GM21367 (cell line): Measurements from ENCODE around the gene ECD.
A peak's percentile ranks its signal among the peaks of the same experiment; 100 is the strongest.

Source experiments
- ATAC-seq: cut with Tn5 transposase; IDR thresholded peaks from one replicate; pipeline ENCODE4 v1.9.1; 2021; ENCODE audit not compliant: unreplicated experiment

Gene ECD

DNA sequence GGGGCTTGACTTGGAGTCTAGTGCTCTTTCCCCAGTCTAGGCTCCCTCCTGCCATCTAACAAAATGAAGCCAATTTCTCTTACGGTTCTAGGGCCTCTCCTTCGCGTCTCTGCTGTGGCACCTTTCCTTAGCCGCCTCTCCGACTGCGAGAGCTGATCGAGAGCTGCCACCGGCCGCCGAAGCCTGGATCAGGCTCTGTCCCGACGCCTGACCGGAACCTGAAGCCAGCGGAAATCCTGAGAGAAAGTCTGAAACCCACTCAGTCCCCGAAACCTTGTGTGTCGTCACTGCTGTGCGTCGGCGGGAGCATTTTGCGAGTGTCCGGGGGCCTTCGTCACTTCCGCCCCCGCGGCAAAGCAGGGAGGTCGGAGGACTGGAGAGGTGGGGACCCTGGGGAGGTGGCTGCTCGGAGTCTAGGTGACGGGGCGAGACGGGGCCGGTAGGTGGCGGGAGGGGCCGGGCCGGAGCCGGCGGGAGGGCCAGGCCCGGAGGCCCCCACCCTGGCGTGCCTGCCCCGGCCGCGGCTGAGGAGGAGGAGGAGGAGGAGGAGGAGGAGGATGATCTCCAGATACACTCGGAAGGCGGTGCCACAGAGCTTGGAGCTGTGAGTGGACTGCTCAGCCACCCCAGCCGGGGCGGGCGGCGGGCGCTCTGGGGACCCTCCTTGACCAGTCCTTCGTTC is at the start of gene ECD, which contains the start of gene FAM149B1:
Gene ECD (minus strand): TSS at position 226 of the 682 bp plus-strand sequence. CDS start 4,071 bp downstream, outside the sequence.
Gene FAM149B1 (plus strand): TSS at position 337 of the 682 bp plus-strand sequence. CDS start 221 bp downstream, at position 558.
- ATAC-seq: peak; percentile 76

DNA sequence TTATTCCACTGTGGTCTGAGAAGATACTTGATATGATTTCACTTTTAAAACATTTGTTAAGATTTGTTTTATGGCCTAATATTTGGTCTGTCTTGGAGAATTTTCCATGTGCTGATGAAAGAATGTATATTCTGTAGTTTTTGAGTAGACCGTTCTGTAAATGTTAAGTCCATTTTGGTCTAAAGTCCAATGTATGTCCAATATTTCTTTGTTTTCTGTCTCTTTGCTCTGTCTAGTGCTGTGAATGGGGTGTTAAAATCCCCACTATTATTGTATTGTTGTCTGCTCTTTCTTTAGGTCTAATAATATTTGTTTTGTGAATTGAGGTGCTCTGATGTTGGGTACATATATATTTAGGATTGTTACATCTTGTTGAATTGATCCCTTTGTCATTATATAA is 47.9 kb upstream of the ECD start:
- no peak for ATAC-seq

DNA sequence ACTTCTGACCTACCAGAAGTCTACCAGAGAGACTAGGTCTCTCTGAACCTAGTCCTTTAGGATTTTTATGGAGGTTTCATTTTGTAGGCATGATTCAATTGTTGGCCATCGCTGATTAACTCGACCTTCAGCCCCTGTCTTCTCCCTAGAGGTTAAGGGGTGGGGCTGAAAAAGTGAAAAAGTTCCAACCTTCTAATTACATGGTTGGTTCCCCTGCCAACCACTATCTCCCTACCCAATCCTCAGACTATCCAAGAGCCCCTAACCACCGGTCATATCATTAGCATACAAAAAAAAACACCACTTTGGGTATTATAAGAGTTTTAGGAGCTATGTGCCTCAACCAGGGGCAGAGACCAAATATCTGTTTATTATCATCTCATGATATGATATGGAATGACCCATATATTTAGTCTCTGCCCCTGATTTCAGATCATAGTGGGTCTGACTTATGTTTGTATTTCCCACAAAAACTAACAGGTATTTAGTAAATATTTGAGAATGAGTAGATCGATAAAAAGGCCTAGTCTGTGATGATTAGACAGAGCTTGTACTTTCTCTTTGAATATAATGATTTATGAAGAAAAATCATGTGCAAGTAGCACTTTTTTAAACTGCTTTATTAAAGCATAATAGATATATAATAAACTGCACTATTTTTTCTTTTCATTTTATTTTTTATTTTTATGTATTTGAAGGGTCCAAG is 43.5 kb upstream of the ECD start:
- no peak for ATAC-seq

DNA sequence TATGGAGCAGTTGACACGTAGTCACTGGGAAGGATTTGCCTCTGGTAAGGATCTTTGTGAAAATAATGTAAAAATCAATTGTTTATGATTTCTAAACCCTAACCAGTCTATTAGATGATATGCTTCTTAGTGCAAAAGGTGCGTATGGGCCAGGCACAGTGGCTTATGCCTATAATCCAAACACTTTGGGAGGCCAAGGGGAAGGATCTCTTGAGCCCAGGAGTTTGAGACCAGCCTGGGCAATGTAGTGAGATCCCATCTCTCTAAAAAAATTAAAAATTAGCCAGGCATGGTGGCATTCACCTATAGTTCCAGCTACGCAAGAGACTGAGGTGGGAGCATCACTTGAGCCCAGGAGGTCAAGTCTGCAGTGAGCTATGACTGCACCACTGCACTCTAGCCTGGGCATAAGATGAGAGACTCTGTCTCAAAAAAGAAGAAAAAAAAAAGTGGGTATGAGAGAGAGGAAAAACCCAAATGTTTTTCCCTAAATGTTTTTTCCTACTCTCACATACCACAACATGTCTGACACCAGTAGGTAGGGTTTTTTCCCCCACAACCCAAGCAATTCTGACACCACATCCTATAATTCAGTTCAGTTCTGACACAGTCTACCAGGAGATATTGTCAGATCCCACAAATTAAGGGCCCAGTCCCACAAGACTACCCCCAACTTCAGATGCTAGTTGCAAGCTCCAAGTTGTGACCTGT is 42.7 kb upstream of the ECD start:
- no peak for ATAC-seq

- no peak for ATAC-seq
Observed at GRCh38 chr10:73209705-73210104, 41.9 kb upstream of the ECD start.

- no peak for ATAC-seq
Observed at GRCh38 chr10:73207883-73208282, 40.1 kb upstream of the ECD start.

GRCh38 chr10:73206385-73206784 is 38.6 kb upstream of the ECD start:
- ATAC-seq: no peak

- no peak for ATAC-seq
Observed at GRCh38 chr10:73205890-73206289, 38.1 kb upstream of the ECD start.

DNA sequence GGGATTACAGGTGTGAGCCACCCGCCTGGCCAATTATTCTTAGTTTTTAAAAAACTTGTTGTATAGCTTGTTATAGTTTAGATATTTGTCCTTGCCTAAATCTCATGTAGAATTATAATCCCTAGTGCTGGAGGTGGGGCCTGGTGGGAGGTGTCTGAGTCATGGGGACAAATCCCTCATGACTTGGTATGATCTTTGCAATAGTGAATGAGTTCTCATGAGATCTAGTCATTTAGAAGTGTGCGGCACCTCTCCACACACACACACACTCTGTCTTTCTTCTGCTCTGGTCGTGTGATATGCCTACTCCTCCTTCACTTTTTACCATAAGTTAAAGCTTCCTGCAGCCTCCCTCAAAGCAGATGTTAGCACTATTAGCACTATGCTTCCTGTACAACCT is 37.3 kb upstream of the ECD start:
- no peak for ATAC-seq

GRCh38 chr10:73190188-73190587 is 22.4 kb upstream of the ECD start:
- no peak for ATAC-seq

GRCh38 chr10:73186266-73186665 is 18.5 kb upstream of the ECD start:
- ATAC-seq: no peak

DNA sequence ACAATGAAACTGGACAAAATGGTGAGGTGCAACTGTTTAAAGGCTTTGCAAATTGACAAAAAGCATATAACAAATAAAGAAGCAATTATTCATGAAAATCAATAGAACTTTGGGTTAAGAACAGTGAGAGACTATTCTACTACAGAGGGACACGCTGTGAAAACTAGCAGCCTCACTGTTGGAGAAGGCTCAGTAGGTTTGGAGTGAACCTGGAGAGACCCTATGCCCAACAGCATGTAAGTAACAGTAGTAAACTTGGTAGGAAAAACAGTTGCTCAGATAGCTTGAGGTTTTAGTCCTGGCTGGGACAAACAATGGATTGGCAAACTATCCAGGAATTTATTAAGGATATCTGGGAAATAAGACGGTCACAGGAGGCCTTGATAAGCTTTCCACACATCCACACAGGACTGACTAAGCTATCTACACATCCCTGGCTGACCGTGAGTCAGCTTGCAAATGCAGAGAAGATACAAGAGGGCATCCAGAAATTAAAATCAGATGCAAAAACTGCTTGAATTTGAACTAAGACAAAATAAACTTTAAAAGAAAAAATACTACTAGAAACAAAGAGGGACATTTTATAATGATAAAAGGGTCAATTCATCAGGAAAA is 16.0 kb upstream of the ECD start:
- no peak for ATAC-seq

DNA sequence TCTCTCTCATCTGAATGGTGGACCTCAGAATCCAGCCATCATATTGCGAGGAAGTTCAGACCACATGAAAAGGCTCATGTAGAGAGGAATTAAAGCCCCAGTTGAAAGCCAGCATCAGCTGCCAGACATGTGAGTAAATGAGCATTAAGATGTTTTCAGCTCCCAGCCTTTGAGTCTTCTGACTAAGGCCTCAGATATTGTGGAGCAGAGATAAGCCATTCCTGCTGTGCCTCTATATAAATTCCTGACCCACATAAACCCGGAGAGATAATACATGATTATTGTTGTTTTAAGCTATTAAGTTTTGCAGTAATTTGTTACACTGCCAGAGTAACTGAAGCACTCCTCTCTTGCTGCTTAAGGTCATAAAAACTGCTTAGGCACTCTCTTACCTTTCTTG is 14.8 kb upstream of the ECD start:
- no peak for ATAC-seq

- no peak for ATAC-seq
Observed at GRCh38 chr10:73174148-73174925, 6.5 kb upstream of the ECD start.

DNA sequence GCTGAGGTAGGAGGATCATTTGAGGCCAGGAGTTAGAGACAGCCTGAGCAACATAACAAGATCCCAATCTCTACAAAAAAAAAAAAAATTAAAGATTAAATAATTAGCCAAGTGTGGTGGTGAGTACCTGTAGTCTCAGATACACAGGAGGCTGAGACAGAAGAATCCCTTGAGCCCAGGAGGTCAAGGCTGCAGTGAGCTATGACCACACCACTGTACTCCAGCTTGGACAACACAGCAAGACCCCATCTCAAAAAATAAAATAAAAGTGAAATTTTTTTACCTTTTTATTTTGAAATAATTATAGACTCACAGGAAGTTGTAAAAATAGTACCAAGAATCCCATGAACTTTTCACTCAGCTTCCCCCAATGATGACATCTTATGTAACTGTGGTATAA is 5.1 kb upstream of the ECD start:
- ATAC-seq: no peak

GRCh38 chr10:73169320-73169719 is 1.5 kb upstream of the ECD start:
- ATAC-seq: no peak

DNA sequence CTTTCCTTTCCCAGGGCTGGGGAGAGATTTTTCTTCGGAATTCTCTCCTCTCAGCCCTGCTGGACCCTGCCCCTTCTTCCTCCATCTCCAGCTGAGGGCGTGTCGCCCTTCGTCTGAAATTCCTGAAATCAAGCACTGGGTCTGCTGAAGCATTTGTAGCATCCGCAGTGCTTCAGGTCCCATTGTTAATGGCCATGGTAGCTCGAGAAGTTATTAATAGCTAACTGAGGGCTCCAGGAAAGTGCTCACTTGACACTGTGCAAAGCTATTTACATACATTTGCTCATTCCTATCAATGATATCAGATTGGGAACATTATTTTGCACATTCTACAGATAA is 626 bp upstream of the ECD start:
- peak; percentile 27 for ATAC-seq

DNA sequence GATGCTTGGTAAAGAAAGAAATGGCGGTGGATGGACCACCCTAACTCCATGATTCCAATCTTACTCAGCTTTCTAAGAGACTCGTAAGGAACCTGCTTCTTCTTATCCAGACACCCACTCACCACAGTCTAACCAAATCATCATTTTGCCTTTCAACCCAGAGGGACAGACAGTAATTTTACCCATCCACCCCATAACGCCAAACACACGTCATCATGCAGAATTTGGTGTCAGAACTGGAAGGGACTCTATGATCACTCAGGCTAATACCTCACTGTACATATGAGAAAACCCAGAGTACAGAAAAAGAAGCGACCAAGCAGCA is 388 bp downstream of the ECD start:
- peak; percentile 11 for ATAC-seq

DNA sequence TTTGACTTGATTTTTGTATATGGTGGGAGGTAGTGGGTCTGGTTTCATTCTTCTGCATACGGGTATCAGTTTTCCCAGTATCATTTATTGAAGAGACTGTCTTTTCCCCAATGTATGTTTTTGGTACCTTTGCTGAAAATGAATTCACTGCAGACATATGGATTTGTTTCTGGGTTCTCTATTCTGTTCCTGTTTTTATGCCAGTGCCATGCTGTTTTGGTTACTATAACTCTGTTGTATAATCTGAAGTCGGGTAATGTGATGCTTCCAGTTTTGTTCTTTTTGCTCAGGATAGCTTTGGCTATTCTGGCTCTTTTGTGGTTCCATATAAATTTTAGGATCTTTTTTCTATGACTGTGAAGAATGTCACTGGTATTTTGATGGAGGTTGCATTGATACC is 836 bp downstream of the ECD start:
- ATAC-seq: no peak

- ATAC-seq: no peak
Observed at GRCh38 chr10:73163096-73163495, 4.7 kb downstream of the ECD start.

GRCh38 chr10:73161662-73162061 is 6.1 kb downstream of the ECD start:
- ATAC-seq: no peak
